Measurements from ENCODE around the gene RBFOX2.

DNA sequence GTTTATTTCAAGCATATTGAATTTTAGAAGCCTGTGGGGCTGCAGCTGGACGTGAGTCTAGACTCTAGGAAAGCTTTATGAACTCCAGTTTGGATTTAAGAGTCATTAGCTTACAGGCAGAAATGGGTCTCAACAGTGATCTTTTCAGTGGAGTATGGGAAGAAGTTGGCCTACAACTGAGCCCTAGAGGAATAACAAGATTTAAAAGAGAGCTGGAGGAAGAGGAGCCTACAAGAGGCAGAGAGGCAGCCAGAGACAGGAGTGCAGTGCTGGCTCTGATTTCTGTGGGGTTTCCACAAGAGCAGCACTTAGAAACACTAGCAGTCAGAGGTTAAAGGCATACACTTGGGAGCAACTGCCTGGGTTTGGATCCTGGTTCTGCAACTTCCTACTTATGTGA, 293.1 kb downstream of the RBFOX2 start:
- no peak for TF ChIP-seq CTCF (IDR thresholded peaks at IDR 0.05)
- TF ChIP-seq MAX (IDR thresholded peaks at IDR 0.05), result no peak
- no peak for TF ChIP-seq CBX8 (IDR thresholded peaks at IDR 0.05)
- no peak for TF ChIP-seq RNF2 (IDR thresholded peaks at IDR 0.05; ENCODE audit: borderline replicate concordance, low read depth)
- no peak for TF ChIP-seq NFE2L2 (conservative IDR thresholded peaks at IDR 0.05; ENCODE audit: low read length)
- no peak for TF ChIP-seq RCOR1 (IDR thresholded peaks at IDR 0.05; ENCODE audit: low read depth, low read length)
